Activated CD8-positive, alpha-beta memory T cell treated with anti-CD3 and anti-CD28 coated beads, Interleukin-2, amount 50 U/mL, for 4 hours (primary cell): ENCODE measurements around the gene APOA4.
A peak's percentile ranks its signal among the peaks of the same experiment; 100 is the strongest.
"Not testable (repeated sequence)": the region's sequence is repeated elsewhere in the genome, so short reads cannot be mapped to it uniquely, and the experiment has no call there.

Experiments
- DNase-seq: peaks from one replicate; pipeline ENCODE4 v3.0.0-alpha.2; 2020

APOA4 gene

DNA sequence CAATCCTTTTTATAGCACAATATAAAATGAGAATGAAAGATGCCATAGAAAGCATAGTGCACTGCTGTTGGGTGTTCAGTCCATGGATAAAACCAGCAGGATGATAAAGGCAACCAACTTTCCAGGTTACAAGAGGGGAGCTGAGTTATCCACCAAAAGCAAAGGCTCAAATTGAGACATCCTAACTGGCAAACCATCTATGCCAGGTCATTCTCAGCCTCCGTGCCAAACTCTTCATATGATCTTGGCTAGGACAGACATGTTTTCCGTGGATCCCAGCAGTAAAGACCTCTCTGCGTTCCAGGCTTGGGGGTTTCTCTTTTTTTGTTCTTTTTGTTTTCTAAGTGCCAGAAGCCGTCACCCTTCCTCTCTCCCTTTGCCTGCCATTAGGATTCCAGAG, 21.6 kb upstream of the APOA4 start:
- DNase-seq, result no peak

DNA sequence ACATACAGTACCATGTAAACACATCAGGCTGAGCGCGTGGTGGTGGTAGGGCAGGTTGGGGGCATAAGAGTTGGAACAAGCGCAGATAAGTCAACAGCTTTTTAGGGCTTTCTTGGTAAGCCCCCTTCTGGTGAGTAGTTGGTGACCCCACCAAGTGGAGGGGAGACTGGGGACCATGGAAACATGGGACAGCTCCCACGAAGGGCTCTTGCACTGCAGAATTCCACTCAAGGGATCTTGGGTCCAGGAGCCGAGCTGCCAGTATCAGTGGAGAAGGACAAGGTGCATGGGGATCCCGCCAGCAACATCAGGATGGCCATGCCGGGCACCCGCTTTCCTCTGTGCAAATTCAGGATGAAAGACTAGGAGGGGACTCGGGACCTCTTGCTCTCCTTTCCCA, 20.6 kb upstream of the APOA4 start:
- no peak for DNase-seq

DNA sequence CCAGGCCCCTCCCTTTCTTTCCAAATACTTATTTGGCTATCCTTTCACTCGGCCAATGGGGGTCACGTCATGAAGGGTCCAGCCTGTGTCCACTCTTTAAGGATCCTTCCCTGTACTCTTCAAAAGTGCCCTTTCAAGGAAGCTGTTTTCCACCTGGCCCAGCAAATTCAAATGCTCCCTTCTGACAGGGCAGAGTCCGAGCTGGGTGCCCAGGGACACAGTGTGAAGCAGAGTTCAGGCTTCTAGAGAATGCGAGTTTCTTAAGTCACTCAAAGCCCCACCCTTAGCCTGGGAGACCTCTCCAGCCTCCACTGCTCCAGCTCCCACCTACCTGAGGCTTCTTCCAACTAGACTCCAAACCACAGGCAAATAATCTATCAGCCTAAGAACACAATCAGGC, 19.8 kb upstream of the APOA4 start:
- no peak for DNase-seq

DNA sequence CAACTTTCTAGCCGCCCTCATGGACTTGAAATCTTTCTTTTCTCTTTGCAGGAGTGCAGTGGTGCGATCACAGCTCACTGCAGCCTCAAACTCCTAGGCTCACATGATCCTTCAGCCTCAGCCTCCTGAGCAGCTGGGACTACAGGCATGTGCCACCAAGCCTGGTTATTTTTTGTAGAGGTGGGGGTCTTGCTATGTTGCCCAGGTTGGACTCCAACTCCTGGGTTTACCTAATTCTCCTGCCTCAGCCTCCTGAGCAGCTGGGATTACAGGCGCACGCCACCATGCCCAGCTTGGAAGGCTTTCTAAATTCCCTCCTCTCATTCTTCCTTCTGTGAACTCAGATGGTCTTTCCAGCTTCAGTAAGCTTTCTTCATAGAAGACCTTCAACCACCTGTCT, 19.0 kb upstream of the APOA4 start:
- no peak for DNase-seq

DNA sequence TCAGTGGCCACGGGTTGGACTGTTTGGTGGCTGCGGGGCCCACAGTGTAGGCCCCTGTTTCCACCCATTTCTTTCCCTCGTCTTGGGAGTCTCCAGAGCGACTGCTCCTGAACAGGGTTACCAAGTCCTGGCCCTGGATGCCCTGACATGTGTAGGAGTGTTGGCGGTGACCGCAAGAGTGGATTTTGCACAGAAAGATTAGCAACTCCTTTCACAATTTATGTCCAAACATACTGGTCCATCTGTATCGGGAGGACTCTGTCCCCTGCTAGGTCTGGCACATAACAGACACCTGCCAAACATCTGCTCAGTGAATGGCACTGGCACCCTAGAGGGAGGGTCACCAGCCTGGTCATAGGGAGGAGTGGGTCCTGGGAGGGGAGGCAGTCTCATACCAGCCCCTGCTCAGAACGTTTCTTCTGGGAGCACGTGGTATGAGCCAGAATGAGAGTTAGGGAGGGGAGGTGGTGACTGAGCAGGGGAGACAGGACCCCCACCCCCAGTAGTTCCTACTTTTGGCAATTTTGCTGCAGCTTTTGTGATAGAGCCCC, 17.7 kb upstream of the APOA4 start:
- no peak for DNase-seq

DNA sequence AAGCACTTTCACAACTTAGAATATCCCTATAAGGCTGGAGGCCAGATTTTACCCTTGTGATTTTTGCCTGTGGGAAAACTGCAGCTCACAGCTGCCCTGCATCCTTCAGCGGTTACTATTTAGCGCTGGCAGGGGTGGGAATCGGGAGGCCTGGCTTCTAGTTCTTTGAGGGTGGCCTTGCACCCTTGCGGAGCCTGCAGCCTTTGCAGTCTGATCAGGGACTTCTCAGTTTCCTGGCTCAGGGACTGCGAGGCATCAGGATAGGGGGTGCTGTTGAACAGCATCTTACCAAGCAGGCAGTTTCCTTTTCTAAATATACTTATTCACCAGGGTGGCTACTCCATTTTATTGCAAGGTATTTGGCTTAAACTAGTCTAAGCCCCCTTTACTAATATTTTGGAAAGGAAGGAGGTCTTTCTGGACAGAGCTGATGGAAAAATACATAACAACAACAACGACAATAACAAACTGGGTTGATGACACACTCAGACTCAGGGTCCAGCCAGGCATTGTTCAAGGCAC, 17.2 kb upstream of the APOA4 start:
- no peak for DNase-seq

DNA sequence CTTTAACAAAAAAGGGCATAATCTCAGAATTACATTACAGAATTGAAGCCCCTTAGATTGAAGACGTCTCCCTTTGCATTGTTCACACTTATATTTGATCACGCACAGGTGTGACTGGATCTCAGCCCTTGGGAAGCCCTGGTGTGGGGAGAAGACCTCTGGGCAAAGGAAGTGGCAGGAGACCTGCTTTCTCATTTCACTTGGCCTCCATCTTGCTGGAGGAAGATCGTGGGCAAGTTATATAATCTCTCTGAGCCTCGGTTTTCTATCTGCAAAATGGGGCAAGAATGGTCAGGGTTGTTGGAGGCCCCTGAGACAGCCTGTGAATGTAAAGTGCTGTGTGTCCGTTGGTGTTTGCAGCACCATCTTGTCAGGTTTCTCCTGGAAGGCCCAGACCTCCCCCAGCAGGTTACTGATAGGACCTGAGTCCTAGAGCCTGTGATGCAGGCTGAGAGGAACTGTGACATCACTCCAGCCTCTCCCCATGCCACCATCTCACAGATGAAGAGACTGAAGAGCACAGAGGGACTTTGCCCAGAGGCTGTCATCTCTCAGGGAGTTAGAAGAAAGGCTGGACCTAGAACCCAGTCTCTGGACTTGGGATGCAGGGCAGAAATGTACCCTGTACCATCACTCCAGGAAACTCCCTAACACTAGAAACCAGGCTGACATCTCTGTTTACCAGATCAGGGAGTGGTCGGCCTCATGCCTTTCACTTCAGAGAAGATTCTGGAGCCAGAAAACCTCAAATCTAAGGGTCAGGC, 15.4 kb upstream of the APOA4 start:
- DNase-seq, result no peak

DNA sequence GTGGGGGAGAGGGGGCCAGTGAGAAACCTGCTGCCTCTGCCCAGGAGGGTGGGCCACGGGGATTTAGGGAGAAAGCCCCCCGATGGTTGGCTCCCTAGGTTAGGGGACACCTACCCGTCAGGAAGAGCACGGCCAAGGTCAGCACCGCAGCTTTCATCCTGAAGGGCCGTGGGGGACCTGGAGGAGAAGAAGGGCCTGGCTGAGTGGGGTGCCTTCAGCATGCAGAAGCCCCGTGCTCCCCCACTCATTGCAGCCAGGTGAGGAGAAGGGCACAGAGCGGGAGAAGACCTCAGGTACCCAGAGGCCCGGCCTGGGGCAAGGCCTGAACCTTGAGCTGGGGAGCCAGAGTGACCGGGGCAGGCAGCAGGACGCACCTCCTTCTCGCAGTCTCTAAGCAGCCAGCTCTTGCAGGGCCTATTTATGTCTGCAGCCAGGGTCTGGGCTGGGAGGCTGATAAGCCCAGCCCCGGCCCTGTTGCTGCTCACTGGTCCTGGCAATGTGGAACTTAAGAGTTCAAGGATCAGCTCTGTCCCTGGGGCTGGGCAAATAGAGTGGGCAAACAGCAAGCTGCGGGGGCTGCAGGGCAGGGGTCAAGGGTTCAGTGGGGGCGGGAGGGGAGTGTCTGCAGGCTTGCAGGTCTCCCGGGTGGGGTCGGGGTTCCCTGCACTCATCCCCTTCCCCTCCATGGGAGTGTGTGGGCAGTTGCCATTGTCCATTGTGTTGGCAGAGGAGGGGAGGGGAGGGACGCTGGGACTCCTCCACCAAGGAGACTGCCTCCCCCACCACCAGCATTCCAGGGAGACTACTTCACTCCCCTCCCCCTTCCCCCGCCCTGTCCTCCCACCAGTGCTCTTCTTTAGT, 14.4 kb upstream of the APOA4 start, which contains the start of gene APOA1:
Gene APOA1, minus strand, starts transcription at position 392 of the 861 bp plus-strand sequence. Its CDS starts 235 bp downstream, at position 157.
- no peak for DNase-seq

DNA sequence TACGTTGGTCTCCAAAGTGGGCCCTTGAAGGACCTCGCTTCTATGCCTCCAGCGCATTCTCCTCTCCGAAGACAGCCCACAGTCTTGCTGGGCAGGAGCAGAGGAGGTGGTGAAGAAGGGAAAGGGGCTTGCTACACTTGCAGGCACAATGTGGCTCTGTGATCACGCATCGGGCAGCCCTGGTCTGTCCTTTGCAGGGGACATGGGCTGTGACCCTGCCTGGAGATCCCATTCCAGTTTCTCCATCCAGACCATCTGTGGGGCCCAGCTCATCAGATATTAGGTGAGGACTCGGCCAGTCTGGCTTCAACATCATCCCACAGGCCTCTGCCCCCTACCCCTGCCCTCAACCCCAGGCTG, 13.5 kb upstream of the APOA4 start:
- no peak for DNase-seq

DNA sequence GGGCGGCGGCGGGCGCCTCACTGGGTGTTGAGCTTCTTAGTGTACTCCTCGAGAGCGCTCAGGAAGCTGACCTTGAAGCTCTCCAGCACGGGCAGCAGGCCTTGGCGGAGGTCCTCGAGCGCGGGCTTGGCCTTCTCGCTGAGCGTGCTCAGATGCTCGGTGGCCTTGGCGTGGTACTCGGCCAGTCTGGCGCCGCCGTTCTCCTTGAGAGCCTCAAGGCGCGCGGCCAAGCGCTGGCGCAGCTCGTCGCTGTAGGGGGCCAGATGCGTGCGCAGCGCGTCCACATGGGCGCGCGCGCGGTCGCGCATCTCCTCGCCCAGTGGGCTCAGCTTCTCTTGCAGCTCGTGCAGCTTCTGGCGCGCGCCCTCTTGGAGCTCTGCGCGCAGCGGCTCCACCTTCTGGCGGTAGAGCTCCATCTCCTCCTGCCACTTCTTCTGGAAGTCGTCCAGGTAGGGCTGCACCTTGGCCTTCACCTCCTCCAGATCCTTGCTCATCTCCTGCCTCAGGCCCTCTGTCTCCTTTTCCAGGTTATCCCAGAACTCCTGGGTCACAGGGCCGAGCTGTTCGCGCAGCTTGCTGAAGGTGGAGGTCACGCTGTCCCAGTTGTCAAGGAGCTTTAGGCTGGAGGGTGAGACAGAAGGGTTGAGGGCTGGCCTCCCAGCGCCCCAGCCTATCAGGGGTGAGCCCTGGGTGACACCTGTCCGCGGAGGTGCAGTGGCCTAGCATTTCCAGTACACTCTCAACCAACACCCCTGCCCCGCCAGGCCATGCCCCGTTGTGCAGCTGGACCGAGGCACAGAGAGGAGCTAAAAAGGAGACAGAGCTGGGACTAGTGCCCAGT, 12.9 kb upstream of the APOA4 start:
- peak; percentile 78 for DNase-seq

DNA sequence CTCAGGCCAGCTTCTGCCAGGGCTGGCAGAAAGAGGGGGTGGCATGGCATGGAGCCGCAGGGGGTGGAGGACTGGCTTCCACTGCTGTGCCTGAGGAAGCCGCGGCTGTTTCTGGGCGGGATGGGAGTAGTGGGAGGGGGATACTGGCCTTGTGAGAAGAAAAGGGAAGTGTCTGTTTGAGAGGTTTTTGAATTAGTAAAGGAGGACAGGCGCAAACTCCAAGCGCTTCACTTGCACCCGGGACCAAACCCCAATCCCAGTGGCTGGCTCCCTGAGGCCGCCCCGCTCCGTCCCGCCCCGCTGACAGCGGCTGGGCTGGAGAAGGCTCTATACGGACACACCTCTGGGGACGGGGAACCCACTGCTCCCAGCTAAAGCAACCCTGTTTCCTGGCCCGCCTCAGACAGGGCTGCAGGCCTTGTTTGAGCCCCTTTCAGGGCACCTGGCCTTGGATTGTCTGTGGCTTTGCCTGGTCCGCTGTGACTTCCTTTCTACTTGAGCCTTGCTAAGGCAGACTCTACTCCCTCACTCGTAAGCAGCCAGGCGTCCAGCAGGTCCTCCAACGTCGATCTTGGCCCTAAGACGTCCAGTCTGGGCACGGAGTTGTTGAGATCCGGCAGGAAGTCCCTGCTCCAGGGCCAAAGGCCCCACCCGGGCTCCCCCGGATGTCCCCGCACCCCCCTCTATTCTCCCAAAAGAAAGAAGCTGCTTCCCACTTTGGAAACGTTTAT, 12.1 kb upstream of the APOA4 start:
- no peak for DNase-seq

DNA sequence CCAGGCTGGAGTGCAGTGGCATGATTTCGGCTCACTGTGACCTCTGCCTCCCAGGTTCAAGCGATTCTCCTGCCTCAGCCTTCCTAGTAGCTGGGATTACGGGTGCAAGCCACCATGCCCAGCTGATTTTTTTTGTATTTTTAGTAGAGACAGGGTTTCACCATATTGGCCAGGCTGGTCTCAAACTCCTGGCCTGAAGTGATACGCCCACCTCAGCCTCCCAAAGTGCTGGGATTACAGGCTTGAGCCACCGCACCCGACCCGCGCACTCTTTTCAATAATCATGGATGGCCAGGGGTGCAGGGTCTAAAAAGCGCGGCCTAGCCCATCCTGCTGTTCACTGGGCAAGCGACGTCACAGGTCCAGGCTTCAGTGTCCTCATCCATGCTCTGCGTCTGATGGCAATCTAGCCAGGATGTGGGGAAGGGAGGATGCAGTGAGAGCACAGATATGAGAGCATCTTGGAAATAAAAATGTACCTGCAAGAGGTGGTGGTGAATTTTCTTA, 11.5 kb upstream of the APOA4 start:
- DNase-seq, result not testable (repeated sequence)

DNA sequence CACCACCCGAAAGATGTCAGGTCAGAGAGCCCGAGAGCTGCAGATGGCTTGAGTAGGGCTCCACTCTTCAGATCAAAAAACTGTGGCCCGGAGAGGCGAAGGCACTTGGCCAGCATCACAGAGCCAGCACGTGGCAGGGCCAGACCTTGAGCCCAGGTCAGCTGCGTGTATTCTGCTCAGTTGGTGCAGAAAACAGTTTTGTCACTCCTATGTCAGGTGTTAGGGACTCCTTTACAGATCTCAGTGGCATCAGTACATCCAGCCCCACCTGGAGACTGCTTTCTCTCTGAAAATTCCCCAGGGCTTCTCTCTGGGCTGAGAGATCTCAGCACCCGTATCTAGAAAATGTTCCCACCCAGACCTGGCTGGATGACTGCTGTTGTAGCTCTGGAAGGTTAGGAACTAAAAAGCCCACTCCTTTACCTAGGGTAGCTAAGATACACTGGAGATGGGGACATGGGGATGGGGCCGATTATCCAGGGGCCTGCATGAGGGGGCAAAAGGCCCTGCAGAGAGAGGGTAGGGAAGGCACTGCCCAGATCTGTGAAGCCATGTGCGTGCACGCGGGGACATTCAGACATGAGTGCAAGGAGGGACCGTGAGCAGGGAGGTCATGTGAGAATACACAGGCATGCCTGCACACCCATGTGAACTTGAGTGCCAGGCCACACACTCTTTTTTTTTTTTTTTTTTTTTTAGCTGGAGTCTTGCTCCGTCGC, 10.9 kb upstream of the APOA4 start:
- DNase-seq, result no peak

DNA sequence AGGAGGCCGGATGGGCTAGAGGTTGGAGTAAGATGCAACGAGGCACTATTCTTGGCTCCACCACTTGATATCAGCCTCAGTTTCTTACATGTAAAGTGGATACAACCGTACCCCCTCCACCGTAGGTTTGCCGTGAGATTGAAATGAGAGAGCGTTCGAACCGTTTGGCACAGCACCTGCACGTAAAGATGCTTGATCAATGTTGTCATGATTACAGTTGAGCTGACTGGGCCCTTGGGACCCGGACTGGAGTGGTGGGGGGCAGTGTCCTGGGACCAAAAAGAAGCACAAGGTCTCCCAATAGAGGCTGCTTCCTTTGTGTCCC, 10.3 kb upstream of the APOA4 start:
- no peak for DNase-seq

DNA sequence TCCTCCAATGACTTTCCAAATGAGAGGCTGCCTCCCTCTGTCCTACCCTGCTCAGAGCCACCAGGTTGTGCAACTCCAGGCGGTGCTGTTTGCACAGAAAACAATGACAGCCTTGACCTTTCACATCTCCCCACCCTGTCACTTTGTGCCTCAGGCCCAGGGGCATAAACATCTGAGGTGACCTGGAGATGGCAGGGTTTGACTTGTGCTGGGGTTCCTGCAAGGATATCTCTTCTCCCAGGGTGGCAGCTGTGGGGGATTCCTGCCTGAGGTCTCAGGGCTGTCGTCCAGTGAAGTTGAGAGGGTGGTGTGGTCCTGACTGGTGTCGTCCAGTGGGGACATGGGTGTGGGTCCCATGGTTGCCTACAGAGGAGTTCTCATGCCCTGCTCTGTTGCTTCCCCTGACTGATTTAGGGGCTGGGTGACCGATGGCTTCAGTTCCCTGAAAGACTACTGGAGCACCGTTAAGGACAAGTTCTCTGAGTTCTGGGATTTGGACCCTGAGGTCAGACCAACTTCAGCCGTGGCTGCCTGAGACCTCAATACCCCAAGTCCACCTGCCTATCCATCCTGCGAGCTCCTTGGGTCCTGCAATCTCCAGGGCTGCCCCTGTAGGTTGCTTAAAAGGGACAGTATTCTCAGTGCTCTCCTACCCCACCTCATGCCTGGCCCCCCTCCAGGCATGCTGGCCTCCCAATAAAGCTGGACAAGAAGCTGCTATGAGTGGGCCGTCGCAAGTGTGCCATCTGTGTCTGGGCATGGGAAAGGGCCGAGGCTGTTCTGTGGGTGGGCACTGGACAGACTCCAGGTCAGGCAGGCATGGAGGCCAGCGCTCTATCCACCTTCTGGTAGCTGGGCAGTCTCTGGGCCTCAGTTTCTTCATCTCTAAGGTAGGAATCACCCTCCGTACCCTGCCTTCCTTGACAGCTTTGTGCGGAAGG, 9.5 kb upstream of the APOA4 start:
- DNase-seq, result no peak

DNA sequence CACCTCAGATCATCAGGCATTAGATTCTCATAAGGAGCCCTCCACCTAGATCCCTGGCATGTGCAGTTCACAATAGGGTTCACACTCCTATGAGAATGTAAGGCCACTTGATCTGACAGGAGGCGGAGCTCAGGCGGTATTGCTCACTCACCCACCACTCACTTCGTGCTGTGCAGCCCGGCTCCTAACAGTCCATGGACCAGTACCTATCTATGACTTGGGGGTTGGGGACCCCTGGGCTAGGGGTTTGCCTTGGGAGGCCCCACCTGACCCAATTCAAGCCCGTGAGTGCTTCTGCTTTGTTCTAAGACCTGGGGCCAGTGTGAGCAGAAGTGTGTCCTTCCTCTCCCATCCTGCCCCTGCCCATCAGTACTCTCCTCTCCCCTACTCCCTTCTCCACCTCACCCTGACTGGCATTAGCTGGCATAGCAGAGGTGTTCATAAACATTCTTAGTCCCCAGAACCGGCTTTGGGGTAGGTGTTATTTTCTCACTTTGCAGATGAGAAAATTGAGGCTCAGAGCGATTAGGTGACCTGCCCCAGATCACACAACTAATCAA, 8.8 kb upstream of the APOA4 start:
- DNase-seq, result no peak

DNA sequence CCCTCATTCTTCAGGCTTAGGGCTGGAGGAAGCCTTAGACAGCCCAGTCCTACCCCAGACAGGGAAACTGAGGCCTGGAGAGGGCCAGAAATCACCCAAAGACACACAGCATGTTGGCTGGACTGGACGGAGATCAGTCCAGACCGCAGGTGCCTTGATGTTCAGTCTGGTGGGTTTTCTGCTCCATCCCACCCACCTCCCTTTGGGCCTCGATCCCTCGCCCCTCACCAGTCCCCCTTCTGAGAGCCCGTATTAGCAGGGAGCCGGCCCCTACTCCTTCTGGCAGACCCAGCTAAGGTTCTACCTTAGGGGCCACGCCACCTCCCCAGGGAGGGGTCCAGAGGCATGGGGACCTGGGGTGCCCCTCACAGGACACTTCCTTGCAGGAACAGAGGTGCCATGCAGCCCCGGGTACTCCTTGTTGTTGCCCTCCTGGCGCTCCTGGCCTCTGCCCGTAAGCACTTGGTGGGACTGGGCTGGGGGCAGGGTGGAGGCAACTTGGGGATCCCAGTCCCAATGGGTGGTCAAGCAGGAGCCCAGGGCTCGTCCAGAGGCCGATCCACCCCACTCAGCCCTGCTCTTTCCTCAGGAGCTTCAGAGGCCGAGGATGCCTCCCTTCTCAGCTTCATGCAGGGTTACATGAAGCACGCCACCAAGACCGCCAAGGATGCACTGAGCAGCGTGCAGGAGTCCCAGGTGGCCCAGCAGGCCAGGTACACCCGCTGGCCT, 7.2 kb upstream of the APOA4 start:
- no peak for DNase-seq

DNA sequence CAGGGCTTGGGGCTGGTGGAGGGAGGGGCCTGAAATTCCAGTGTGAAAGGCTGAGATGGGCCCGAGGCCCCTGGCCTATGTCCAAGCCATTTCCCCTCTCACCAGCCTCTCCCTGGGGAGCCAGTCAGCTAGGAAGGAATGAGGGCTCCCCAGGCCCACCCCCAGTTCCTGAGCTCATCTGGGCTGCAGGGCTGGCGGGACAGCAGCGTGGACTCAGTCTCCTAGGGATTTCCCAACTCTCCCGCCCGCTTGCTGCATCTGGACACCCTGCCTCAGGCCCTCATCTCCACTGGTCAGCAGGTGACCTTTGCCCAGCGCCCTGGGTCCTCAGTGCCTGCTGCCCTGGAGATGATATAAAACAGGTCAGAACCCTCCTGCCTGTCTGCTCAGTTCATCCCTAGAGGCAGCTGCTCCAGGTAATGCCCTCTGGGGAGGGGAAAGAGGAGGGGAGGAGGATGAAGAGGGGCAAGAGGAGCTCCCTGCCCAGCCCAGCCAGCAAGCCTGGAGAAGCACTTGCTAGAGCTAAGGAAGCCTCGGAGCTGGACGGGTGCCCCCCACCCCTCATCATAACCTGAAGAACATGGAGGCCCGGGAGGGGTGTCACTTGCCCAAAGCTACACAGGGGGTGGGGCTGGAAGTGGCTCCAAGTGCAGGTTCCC, 6.5 kb upstream of the APOA4 start, which contains the start of gene APOC3:
Gene APOC3, plus strand, starts transcription at position 383 of the 659 bp plus-strand sequence. CDS start 676 bp downstream, outside the sequence.
- no peak for DNase-seq
